ENCODE measurements around the gene PCK1. TPM values are rescaled to one million over a fixed set of nuclear protein-coding genes. Genes with fewer than 3 reads are reported as not detected.

PCK1 gene
- total and polyA plus RNA-seq, 2 experiments from 2014 or later = not detected

DNA sequence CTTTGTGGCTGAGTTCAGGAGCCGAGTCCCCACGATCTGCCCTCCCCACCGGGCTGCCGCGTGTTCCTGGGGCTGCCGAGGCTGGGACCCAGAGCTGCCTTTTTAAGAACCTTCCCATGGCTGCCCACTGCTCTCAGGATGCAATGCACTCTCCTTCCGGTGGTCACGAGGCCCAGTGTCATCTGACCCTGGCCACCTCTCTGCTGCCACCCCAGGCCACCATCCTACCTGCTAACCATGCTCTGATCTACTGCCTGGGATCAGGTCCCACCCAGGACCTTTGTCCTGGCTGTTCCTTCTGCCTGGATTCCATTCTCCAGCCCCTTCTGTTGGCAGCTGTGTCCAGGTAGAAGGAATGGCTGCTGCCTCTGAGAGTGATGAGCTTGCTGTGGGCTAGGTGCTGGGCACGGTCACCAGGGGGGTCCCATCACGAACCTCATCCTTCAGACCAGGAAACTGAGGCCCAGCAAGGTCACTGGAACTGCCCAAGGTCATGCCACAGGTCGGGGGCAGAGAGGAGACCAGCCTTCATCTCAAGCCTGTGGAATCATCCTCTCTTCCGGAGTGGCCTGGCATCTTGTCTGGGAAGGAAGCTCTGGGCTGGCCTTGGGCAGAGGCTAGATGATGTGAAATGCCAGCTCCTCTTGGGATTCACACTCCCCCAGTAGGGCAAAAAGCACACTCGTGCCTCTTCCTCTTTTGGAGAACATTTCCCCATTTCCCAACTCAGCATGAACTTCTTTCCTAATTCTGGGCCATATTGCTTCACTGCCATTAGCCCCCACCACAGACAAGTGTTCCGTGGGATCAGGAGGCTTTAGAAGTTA is 20.5 kb downstream of the PCK1 start (continued):
- TF ChIP-seq, protein P1, sequence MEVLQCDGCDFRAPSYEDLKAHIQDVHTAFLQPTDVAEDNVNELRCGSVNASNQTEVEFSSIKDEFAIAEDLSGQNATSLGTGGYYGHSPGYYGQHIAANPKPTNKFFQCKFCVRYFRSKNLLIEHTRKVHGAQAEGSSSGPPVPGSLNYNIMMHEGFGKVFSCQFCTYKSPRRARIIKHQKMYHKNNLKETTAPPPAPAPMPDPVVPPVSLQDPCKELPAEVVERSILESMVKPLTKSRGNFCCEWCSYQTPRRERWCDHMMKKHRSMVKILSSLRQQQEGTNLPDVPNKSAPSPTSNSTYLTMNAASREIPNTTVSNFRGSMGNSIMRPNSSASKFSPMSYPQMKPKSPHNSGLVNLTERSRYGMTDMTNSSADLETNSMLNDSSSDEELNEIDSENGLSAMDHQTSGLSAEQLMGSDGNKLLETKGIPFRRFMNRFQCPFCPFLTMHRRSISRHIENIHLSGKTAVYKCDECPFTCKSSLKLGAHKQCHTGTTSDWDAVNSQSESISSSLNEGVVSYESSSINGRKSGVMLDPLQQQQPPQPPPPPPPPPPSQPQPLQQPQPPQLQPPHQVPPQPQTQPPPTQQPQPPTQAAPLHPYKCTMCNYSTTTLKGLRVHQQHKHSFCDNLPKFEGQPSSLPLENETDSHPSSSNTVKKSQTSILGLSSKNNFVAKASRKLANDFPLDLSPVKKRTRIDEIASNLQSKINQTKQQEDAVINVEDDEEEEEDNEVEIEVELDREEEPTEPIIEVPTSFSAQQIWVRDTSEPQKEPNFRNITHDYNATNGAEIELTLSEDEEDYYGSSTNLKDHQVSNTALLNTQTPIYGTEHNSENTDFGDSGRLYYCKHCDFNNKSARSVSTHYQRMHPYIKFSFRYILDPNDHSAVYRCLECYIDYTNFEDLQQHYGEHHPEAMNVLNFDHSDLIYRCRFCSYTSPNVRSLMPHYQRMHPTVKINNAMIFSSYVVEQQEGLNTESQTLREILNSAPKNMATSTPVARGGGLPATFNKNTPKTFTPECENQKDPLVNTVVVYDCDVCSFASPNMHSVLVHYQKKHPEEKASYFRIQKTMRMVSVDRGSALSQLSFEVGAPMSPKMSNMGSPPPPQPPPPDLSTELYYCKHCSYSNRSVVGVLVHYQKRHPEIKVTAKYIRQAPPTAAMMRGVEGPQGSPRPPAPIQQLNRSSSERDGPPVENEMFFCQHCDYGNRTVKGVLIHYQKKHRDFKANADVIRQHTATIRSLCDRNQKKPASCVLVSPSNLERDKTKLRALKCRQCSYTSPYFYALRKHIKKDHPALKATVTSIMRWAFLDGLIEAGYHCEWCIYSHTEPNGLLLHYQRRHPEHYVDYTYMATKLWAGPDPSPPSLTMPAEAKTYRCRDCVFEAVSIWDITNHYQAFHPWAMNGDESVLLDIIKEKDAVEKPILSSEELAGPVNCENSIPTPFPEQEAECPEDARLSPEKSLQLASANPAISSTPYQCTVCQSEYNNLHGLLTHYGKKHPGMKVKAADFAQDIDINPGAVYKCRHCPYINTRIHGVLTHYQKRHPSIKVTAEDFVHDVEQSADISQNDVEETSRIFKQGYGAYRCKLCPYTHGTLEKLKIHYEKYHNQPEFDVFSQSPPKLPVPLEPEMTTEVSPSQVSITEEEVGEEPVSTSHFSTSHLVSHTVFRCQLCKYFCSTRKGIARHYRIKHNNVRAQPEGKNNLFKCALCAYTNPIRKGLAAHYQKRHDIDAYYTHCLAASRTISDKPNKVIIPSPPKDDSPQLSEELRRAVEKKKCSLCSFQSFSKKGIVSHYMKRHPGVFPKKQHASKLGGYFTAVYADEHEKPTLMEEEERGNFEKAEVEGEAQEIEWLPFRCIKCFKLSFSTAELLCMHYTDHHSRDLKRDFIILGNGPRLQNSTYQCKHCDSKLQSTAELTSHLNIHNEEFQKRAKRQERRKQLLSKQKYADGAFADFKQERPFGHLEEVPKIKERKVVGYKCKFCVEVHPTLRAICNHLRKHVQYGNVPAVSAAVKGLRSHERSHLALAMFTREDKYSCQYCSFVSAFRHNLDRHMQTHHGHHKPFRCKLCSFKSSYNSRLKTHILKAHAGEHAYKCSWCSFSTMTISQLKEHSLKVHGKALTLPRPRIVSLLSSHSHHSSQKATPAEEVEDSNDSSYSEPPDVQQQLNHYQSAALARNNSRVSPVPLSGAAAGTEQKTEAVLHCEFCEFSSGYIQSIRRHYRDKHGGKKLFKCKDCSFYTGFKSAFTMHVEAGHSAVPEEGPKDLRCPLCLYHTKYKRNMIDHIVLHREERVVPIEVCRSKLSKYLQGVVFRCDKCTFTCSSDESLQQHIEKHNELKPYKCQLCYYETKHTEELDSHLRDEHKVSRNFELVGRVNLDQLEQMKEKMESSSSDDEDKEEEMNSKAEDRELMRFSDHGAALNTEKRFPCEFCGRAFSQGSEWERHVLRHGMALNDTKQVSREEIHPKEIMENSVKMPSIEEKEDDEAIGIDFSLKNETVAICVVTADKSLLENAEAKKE (CRISPR knock-in tag; IDR thresholded peaks at IDR 0.05) = no peak
- TF ChIP-seq EZH2phosphoT487 (IDR thresholded peaks at IDR 0.05; ENCODE audit: unreplicated experiment) = no peak

DNA sequence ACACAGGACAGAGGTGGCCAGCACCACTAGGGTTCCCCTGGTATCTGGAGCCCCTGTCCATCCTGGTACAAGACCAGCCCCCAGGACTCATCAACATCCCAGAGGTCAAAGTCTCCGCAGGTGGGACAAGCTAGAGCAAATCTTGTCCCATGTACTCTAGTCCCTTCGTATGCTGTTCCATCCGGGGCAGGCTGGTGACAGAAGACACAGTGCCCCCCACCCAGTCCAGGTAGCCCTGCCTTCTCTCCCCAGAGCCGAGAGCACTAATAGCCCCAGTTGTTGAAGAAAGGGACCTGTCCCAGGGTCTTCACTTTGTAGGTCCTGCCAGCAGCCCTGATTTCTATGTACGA is 21.1 kb downstream of the PCK1 start:
- H3K36me3 Mint-ChIP-seq (ENCODE audit: low read depth) = no peaks in the 10 kb centered on the region
- Histone ChIP-seq H3K4me1 (ENCODE audit: insufficient read depth) (no peaks in the 10 kb centered on the region), H3K27ac (ENCODE audit: low read depth) (no peak overlapping the region), H3F3A (replicated peaks; ENCODE audit: low read depth) (no peaks in the 10 kb centered on the region), H3K79me2 (replicated peaks; ENCODE audit: insufficient read depth) (no peaks in the 10 kb centered on the region), H3K4me3 (no peak overlapping the region), H3K27me3 (ENCODE audit: insufficient read depth) (no peaks in the 10 kb centered on the region), H4K20me1 (replicated peaks; ENCODE audit: insufficient read depth) (no peaks in the 10 kb centered on the region), H2AFZ (no peak overlapping the region), H3K36me3 (ENCODE audit: insufficient read depth) (no peaks in the 10 kb centered on the region), H3K4me2 (no peak overlapping the region), H3K9me2 (ENCODE audit: insufficient read depth) (no peaks in the 10 kb centered on the region)
- DNase-seq (ENCODE audit: low spot score) = no peak
- ATAC-seq = no peak
- H3K9me3 Mint-ChIP-seq = peaks cover 3% of the 10 kb centered on the region; the same call in 2 of the 3 replicates
- no peak overlapping the region for H3K4me3 Mint-ChIP-seq
- peaks cover 14% of the 10 kb centered on the region for H3K4me1 Mint-ChIP-seq
- peaks cover 27% of the 10 kb centered on the region for H3K27me3 Mint-ChIP-seq (ENCODE audit: insufficient read depth, low read depth, poor library complexity)
- no peak overlapping the region for H3K27ac Mint-ChIP-seq
- TF ChIP-seq CREB1 (CRISPR knock-in tag; IDR thresholded peaks at IDR 0.05; ENCODE audit: low read depth) (no peak), STAT1 (IDR thresholded peaks at IDR 0.05; ENCODE audit: unreplicated experiment) (no peak), CTCF (conservative IDR thresholded peaks at IDR 0.05; ENCODE audit: low read depth in 2 of 2) (no peak), POLR2AphosphoS5 (IDR thresholded peaks at IDR 0.05; ENCODE audit: low read depth) (no peak), EZH2 (IDR thresholded peaks at IDR 0.05; ENCODE audit: low read depth, unreplicated experiment) (no peak)
- TF ChIP-seq, protein P2, sequence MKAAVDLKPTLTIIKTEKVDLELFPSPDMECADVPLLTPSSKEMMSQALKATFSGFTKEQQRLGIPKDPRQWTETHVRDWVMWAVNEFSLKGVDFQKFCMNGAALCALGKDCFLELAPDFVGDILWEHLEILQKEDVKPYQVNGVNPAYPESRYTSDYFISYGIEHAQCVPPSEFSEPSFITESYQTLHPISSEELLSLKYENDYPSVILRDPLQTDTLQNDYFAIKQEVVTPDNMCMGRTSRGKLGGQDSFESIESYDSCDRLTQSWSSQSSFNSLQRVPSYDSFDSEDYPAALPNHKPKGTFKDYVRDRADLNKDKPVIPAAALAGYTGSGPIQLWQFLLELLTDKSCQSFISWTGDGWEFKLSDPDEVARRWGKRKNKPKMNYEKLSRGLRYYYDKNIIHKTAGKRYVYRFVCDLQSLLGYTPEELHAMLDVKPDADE (IDR thresholded peaks at IDR 0.05) = no peak
- TF ChIP-seq, protein P3, sequence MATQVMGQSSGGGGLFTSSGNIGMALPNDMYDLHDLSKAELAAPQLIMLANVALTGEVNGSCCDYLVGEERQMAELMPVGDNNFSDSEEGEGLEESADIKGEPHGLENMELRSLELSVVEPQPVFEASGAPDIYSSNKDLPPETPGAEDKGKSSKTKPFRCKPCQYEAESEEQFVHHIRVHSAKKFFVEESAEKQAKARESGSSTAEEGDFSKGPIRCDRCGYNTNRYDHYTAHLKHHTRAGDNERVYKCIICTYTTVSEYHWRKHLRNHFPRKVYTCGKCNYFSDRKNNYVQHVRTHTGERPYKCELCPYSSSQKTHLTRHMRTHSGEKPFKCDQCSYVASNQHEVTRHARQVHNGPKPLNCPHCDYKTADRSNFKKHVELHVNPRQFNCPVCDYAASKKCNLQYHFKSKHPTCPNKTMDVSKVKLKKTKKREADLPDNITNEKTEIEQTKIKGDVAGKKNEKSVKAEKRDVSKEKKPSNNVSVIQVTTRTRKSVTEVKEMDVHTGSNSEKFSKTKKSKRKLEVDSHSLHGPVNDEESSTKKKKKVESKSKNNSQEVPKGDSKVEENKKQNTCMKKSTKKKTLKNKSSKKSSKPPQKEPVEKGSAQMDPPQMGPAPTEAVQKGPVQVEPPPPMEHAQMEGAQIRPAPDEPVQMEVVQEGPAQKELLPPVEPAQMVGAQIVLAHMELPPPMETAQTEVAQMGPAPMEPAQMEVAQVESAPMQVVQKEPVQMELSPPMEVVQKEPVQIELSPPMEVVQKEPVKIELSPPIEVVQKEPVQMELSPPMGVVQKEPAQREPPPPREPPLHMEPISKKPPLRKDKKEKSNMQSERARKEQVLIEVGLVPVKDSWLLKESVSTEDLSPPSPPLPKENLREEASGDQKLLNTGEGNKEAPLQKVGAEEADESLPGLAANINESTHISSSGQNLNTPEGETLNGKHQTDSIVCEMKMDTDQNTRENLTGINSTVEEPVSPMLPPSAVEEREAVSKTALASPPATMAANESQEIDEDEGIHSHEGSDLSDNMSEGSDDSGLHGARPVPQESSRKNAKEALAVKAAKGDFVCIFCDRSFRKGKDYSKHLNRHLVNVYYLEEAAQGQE (IDR thresholded peaks at IDR 0.05; ENCODE audit: unreplicated experiment) = no peak
